ENCODE measurements around the gene PACS1.

Gene PACS1

DNA sequence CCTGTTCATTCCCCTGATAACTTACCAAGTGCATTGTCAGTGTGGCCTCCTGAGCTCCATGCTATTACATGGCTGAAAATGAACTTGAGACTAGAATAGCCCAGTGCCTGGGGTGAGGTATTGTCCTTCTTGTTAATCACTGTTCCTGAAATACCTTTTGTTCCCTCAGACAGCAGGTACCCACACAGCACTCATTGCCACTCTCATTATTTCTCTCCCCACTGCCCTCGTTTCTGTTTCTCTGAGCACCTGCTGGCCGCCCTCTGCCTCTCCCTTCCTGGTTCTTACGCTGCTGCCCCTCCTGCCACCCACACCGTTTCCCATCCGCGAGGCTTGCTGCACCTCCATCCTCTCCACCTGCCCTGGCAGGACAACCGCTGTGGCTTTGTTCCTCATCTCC, 161.5 kb downstream of the PACS1 start:
- Histone ChIP-seq H3K36me3 (ENCODE audit: control insufficient read depth, insufficient read depth, low read length) (peaks cover 9% of the 10 kb centered on the region), H3K4me3 (ENCODE audit: low read length) (no peak overlapping the region), H3K9ac (ENCODE audit: low read length) (no peak overlapping the region)

DNA sequence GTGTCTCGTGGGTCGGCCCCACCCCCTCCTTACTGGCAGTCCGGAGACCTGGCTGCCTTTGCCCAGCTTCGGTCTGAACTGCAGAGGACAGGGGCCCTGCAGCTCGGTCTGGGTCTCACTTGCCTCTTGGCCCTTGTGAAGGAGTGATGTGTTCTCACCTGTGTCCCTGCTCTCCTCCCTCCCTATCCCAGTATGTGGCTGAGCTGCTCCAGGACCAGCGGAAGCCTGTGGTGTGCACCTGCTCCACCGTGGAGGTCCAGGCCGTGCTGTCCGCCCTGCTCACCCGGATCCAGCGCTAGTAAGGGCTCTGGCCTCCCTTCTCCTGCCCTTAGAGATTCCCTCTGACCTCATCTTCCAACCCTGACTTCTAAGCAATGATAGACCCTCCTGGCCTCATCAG, 162.7 kb downstream of the PACS1 start:
- H3K4me1 ChIP-seq (ENCODE audit: control insufficient read depth, low read depth, low read length) = no peaks in the 10 kb centered on the region
- no peak overlapping the region for H4K5ac ChIP-seq (ENCODE audit: low read length)
- H3K79me1 ChIP-seq (ENCODE audit: low read length) = no peaks in the 10 kb centered on the region
- H3K36me3 ChIP-seq (ENCODE audit: control insufficient read depth, insufficient read depth, low read length) = peaks cover 9% of the 10 kb centered on the region
- H3K27ac ChIP-seq (ENCODE audit: low read depth, low read length) = no peak overlapping the region
- no peak overlapping the region for H3K4me3 ChIP-seq (ENCODE audit: low read length)
- H3K56ac ChIP-seq (ENCODE audit: low read length) = no peak overlapping the region
- no peak overlapping the region for H4K8ac ChIP-seq (ENCODE audit: low read depth, low read length)
- WGBS (ENCODE audit: extremely low coverage, insufficient coverage, low lambda C conversion rate) = no CpG with 5 or more reads among the region's 11 CpGs
- no peaks in the 10 kb centered on the region for H3K27me3 ChIP-seq (ENCODE audit: insufficient read depth, low read length, poor library complexity)
- H2BK120ac ChIP-seq (ENCODE audit: low read depth, low read length) = no peak overlapping the region
- no peak overlapping the region for H3K4me2 ChIP-seq (ENCODE audit: low read length)
- no peak overlapping the region for H3K9ac ChIP-seq (ENCODE audit: low read length)
- no peak overlapping the region for H2BK15ac ChIP-seq (replicated peaks; ENCODE audit: low read depth)
- no peak overlapping the region for H3K4ac ChIP-seq (ENCODE audit: low read depth, low read length)
- no peak overlapping the region for H2AK5ac ChIP-seq (ENCODE audit: low read length)
- DNase-seq = no peak
- H3K23ac ChIP-seq (ENCODE audit: low read length) = no peak overlapping the region
- no peaks in the 10 kb centered on the region for H3K79me2 ChIP-seq (ENCODE audit: control insufficient read depth, insufficient read depth, low read length)
- no peak overlapping the region for H3K18ac ChIP-seq (ENCODE audit: low read length)
- no peak overlapping the region for H2BK5ac ChIP-seq (ENCODE audit: low read length)

More for the DNA sequence above, 161.5 kb downstream of the PACS1 start:
- no peaks in the 10 kb centered on the region for H3K79me2 ChIP-seq (ENCODE audit: control insufficient read depth, insufficient read depth, low read length)
- no peaks in the 10 kb centered on the region for H3K79me1 ChIP-seq (ENCODE audit: low read length)
- H3K27me3 ChIP-seq (ENCODE audit: insufficient read depth, low read length, poor library complexity) = no peaks in the 10 kb centered on the region
- no peak overlapping the region for H3K56ac ChIP-seq (ENCODE audit: low read length)
- no peak overlapping the region for H2BK120ac ChIP-seq (ENCODE audit: low read depth, low read length)
- no peak overlapping the region for H2BK5ac ChIP-seq (ENCODE audit: low read length)
- H3K4me2 ChIP-seq (ENCODE audit: low read length) = no peak overlapping the region
- H4K8ac ChIP-seq (ENCODE audit: low read depth, low read length) = no peak overlapping the region
- no peak overlapping the region for H3K18ac ChIP-seq (ENCODE audit: low read length)
- H2BK15ac ChIP-seq (replicated peaks; ENCODE audit: low read depth) = no peak overlapping the region
- no peak overlapping the region for H3K23ac ChIP-seq (ENCODE audit: low read length)
- no peak overlapping the region for H3K4ac ChIP-seq (ENCODE audit: low read depth, low read length)
- H3K4me1 ChIP-seq (ENCODE audit: control insufficient read depth, low read depth, low read length) = no peaks in the 10 kb centered on the region
- no peak overlapping the region for H4K5ac ChIP-seq (ENCODE audit: low read length)
- no peak overlapping the region for H3K27ac ChIP-seq (ENCODE audit: low read depth, low read length)
- H2AK5ac ChIP-seq (ENCODE audit: low read length) = no peak overlapping the region
- DNase-seq = no peak
- no CpG with 5 or more reads among the region's 7 CpGs for WGBS (ENCODE audit: extremely low coverage, insufficient coverage, low lambda C conversion rate)

DNA sequence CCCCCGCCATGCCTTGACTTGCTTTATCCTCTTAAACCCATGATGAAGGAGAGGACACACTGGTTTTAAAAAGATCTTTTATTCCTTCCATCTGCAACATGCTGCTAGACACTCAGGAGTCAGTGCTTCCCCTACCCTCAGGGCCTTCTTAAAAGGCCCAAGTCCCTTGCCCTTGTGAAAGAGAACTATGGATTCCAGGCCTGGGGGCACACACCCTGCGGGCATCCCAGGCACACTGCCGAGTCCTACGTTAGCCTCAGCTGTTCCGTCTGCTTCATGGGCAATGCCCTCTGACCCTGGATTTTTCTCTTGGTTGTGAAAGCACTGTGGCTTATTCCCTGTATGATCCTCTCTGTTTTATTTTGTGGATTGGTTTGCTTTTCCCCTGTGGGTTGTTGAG, 163.2 kb downstream of the PACS1 start:
- H2BK120ac ChIP-seq (ENCODE audit: low read depth, low read length) = no peak overlapping the region
- H2BK15ac ChIP-seq (replicated peaks; ENCODE audit: low read depth) = no peak overlapping the region
- no peak overlapping the region for H2BK5ac ChIP-seq (ENCODE audit: low read length)
- H3K4me2 ChIP-seq (ENCODE audit: low read length) = no peak overlapping the region
- H3K79me2 ChIP-seq (ENCODE audit: control insufficient read depth, insufficient read depth, low read length) = no peaks in the 10 kb centered on the region
- no peak overlapping the region for H3K18ac ChIP-seq (ENCODE audit: low read length)
- H4K8ac ChIP-seq (ENCODE audit: low read depth, low read length) = no peak overlapping the region
- H3K4me3 ChIP-seq (ENCODE audit: low read length) = no peak overlapping the region
- peaks cover 9% of the 10 kb centered on the region for H3K36me3 ChIP-seq (ENCODE audit: control insufficient read depth, insufficient read depth, low read length)
- H3K23ac ChIP-seq (ENCODE audit: low read length) = no peak overlapping the region
- H4K5ac ChIP-seq (ENCODE audit: low read length) = no peak overlapping the region
- H3K79me1 ChIP-seq (ENCODE audit: low read length) = no peaks in the 10 kb centered on the region
- no peak overlapping the region for H2AK5ac ChIP-seq (ENCODE audit: low read length)
- no peak overlapping the region for H3K9ac ChIP-seq (ENCODE audit: low read length)
- H3K27me3 ChIP-seq (ENCODE audit: insufficient read depth, low read length, poor library complexity) = no peaks in the 10 kb centered on the region
- WGBS (ENCODE audit: extremely low coverage, insufficient coverage, low lambda C conversion rate) = no CpG with 5 or more reads among the region's 5 CpGs
- DNase-seq = no peak
- H3K4me1 ChIP-seq (ENCODE audit: control insufficient read depth, low read depth, low read length) = no peaks in the 10 kb centered on the region
- H3K27ac ChIP-seq (ENCODE audit: low read depth, low read length) = no peak overlapping the region
- no peak overlapping the region for H3K56ac ChIP-seq (ENCODE audit: low read length)
- H3K4ac ChIP-seq (ENCODE audit: low read depth, low read length) = no peak overlapping the region

DNA sequence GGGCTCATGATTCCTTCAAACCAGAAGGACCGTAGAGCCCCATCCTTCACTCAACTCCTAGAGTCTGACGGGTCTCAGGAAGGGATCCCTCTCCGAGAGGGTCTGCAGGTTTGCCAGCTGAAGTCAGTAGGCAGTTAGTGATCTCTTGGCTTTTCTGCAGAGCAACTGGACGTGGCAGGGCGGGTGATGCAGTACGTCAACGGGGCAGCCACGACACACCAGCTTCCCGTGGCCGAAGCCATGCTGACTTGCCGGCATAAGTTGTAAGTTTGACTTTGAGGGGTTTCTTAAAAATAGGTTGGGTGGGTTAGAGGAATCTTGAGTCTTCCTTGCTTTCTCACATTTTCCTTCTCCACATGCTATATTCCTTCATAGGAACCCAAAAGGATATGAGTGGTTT, 165.1 kb downstream of the PACS1 start:
- Histone ChIP-seq H4K5ac (ENCODE audit: low read length) (no peak overlapping the region), H3K56ac (ENCODE audit: low read length) (no peak overlapping the region), H2AK5ac (ENCODE audit: low read length) (no peak overlapping the region), H2BK5ac (ENCODE audit: low read length) (no peak overlapping the region), H2BK120ac (ENCODE audit: low read depth, low read length) (no peak overlapping the region), H3K4ac (ENCODE audit: low read depth, low read length) (no peak overlapping the region), H3K36me3 (ENCODE audit: control insufficient read depth, insufficient read depth, low read length) (peaks cover 9% of the 10 kb centered on the region), H3K27me3 (ENCODE audit: insufficient read depth, low read length, poor library complexity) (no peaks in the 10 kb centered on the region), H3K23ac (ENCODE audit: low read length) (no peak overlapping the region), H3K4me1 (ENCODE audit: control insufficient read depth, low read depth, low read length) (no peaks in the 10 kb centered on the region), H3K4me2 (ENCODE audit: low read length) (no peak overlapping the region), H3K18ac (ENCODE audit: low read length) (no peak overlapping the region), H3K79me2 (ENCODE audit: control insufficient read depth, insufficient read depth, low read length) (no peaks in the 10 kb centered on the region), H2BK15ac (replicated peaks; ENCODE audit: low read depth) (no peak overlapping the region), H3K79me1 (ENCODE audit: low read length) (no peaks in the 10 kb centered on the region), H4K8ac (ENCODE audit: low read depth, low read length) (no peak overlapping the region), H3K4me3 (ENCODE audit: low read length) (no peak overlapping the region), H3K27ac (ENCODE audit: low read depth, low read length) (no peak overlapping the region), H3K9ac (ENCODE audit: low read length) (no peak overlapping the region)
- WGBS (ENCODE audit: extremely low coverage, insufficient coverage, low lambda C conversion rate) = no CpG with 5 or more reads among the region's 11 CpGs
- no peak for DNase-seq

DNA sequence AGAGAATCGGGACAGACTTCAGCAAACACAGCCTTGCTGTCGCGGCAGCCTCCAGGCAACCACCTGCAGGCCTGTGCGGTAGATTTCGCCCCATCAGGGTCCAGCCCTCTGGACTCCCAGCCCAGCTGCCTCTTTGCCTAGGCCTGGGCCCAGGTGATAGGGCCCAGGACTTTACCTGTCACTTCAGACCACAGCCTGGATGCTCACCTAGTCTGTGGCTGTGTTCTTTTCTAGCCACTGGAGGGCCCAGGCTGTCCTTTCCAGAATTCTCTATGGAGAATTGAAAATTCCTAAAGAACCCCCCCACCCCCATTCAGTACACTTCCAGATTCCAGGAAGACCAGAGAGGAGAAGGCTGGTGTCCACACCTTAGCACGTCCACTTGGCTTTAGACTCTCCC, 167.8 kb downstream of the PACS1 start:
- H2BK120ac ChIP-seq (ENCODE audit: low read depth, low read length) = no peak overlapping the region
- no peak overlapping the region for H3K4me3 ChIP-seq (ENCODE audit: low read length)
- no peaks in the 10 kb centered on the region for H3K79me1 ChIP-seq (ENCODE audit: low read length)
- no peak overlapping the region for H3K56ac ChIP-seq (ENCODE audit: low read length)
- H3K4me2 ChIP-seq (ENCODE audit: low read length) = no peak overlapping the region
- no peaks in the 10 kb centered on the region for H3K27me3 ChIP-seq (ENCODE audit: insufficient read depth, low read length, poor library complexity)
- H3K4me1 ChIP-seq (ENCODE audit: control insufficient read depth, low read depth, low read length) = no peaks in the 10 kb centered on the region
- no peak overlapping the region for H3K18ac ChIP-seq (ENCODE audit: low read length)
- H3K27ac ChIP-seq (ENCODE audit: low read depth, low read length) = no peak overlapping the region
- no peak overlapping the region for H4K8ac ChIP-seq (ENCODE audit: low read depth, low read length)
- H3K9ac ChIP-seq (ENCODE audit: low read length) = no peak overlapping the region
- no peaks in the 10 kb centered on the region for H3K36me3 ChIP-seq (ENCODE audit: control insufficient read depth, insufficient read depth, low read length)
- DNase-seq = no peak
- H2AK5ac ChIP-seq (ENCODE audit: low read length) = no peak overlapping the region
- no peak overlapping the region for H4K5ac ChIP-seq (ENCODE audit: low read length)
- no peak overlapping the region for H3K4ac ChIP-seq (ENCODE audit: low read depth, low read length)
- H2BK15ac ChIP-seq (replicated peaks; ENCODE audit: low read depth) = no peak overlapping the region
- no peak overlapping the region for H2BK5ac ChIP-seq (ENCODE audit: low read length)
- H3K79me2 ChIP-seq (ENCODE audit: control insufficient read depth, insufficient read depth, low read length) = no peaks in the 10 kb centered on the region
- H3K23ac ChIP-seq (ENCODE audit: low read length) = no peak overlapping the region
- WGBS (ENCODE audit: extremely low coverage, insufficient coverage, low lambda C conversion rate) = no CpG with 5 or more reads among the region's 6 CpGs

DNA sequence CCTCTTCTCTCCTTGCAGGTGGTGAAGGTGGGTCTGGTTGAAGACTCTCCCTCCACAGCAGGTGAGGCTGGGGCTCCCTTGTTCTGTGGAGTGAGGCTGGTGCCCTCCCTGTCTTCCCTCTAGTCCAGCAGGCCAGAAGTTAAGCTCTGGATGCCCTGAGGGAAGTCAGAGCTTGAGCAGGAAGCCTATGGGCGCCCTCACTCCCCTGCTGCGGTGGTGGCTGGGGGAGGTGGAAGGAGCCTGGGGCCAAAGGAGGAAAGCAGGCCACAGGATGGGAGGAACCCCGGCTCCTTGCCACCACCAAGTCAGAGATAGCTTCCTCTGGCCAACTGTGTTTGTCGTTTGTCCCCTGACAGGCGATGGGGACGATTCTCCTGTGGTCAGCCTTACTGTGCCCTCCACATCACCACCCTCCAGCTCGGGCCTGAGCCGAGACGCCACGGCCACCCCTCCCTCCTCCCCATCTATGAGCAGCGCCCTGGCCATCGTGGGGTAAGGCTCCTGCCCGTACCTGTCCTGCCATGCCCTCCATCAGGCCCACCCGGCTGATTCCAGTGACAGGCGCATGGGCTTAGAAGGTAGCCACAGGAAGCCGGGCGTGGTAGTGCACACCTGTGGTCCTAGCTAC, 168.8 kb downstream of the PACS1 start:
- H3K79me1 ChIP-seq (ENCODE audit: low read length) = no peaks in the 10 kb centered on the region
- H4K5ac ChIP-seq (ENCODE audit: low read length) = no peak overlapping the region
- H3K56ac ChIP-seq (ENCODE audit: low read length) = no peak overlapping the region
- H3K27me3 ChIP-seq (ENCODE audit: insufficient read depth, low read length, poor library complexity) = no peaks in the 10 kb centered on the region
- H2BK15ac ChIP-seq (replicated peaks; ENCODE audit: low read depth) = no peak overlapping the region
- H3K79me2 ChIP-seq (ENCODE audit: control insufficient read depth, insufficient read depth, low read length) = no peaks in the 10 kb centered on the region
- H3K23ac ChIP-seq (ENCODE audit: low read length) = no peak overlapping the region
- H2BK5ac ChIP-seq (ENCODE audit: low read length) = no peak overlapping the region
- no peak overlapping the region for H3K4me2 ChIP-seq (ENCODE audit: low read length)
- no peak overlapping the region for H3K27ac ChIP-seq (ENCODE audit: low read depth, low read length)
- DNase-seq = no peak
- H3K9ac ChIP-seq (ENCODE audit: low read length) = no peak overlapping the region
- H3K18ac ChIP-seq (ENCODE audit: low read length) = no peak overlapping the region
- H2AK5ac ChIP-seq (ENCODE audit: low read length) = no peak overlapping the region
- H3K4ac ChIP-seq (ENCODE audit: low read depth, low read length) = no peak overlapping the region
- H3K4me3 ChIP-seq (ENCODE audit: low read length) = no peak overlapping the region
- no peak overlapping the region for H2BK120ac ChIP-seq (ENCODE audit: low read depth, low read length)
- H4K8ac ChIP-seq (ENCODE audit: low read depth, low read length) = no peak overlapping the region
- H3K4me1 ChIP-seq (ENCODE audit: control insufficient read depth, low read depth, low read length) = no peaks in the 10 kb centered on the region
- WGBS (ENCODE audit: extremely low coverage, insufficient coverage, low lambda C conversion rate) = no CpG with 5 or more reads among the region's 17 CpGs
- H3K36me3 ChIP-seq (ENCODE audit: control insufficient read depth, insufficient read depth, low read length) = no peaks in the 10 kb centered on the region

All from mesendoderm (in vitro differentiated cells).